IMR-90 (cell line): ENCODE results near the gene FNIP1. TPM values are rescaled to one million over a fixed set of nuclear protein-coding genes. Genes with fewer than 3 reads are reported as not detected.

ENCODE experiments used
- ATAC-seq: fragments of 200-7000 bp; cut with Tn5 transposase; 2 replicates; pipeline ENCODE4 v1.9.1; 2020; ENCODE audit warnings: low read depth, mild to moderate bottlenecking, moderate library complexity
- BruUV-seq: library from RNA; stranded (reverse); fragments of 400-500 nt; replicated peaks from 2 replicates; lab custom pipeline; 2021; lab: Mats Ljungman, UMichigan
- CTCF ChIA-PET: fragments of 300-600 bp; formaldehyde crosslinking; extraction: SDS; loops from one replicate; lab custom pipeline; 2021; ENCODE audit warnings: antibody characterized with exemption; lab: Yijun Ruan, JAX
- POLR2A ChIA-PET: fragments of 300-600 bp; sonication (Branson Sonifier 250); formaldehyde crosslinking; loops from one replicate; lab custom pipeline; 2022; ENCODE audit warnings: antibody characterized with exemption; ENCODE audit not compliant: unreplicated experiment; lab: Charles Lee
- DNase-seq: peaks from one replicate; pipeline ENCODE4 v3.0.0; 2013
- H2AFZ ChIP-seq: replicated peaks from 2 replicates; pipeline ENCODE3; 2013; ENCODE audit warnings: low read length, mild to moderate bottlenecking; ENCODE audit not compliant: poor library complexity
- H2AK5ac ChIP-seq: 2 replicates; pipeline ENCODE4 v1.6.1; 2013; ENCODE audit warnings: low read depth, low read length, inconsistent platforms
- H2AK9ac ChIP-seq: replicated peaks from 2 replicates; pipeline ENCODE3; 2013; ENCODE audit warnings: mild to moderate bottlenecking, low read depth, low read length, moderate library complexity; ENCODE audit not compliant: poor library complexity
- H2BK120ac ChIP-seq: 2 replicates; pipeline ENCODE4 v1.6.1; 2013; ENCODE audit warnings: low read depth, low read length, inconsistent platforms
- H2BK15ac ChIP-seq: 3 replicates; pipeline ENCODE4 v1.6.1; 2013; ENCODE audit warnings: low read depth, low read length, inconsistent platforms
- H2BK20ac ChIP-seq: 2 replicates; pipeline ENCODE4 v1.6.1; 2013; ENCODE audit warnings: low read depth, mild to moderate bottlenecking, inconsistent platforms, low read length, moderate library complexity
- H2BK5ac ChIP-seq: 2 replicates; pipeline ENCODE4 v1.6.1; 2013; ENCODE audit warnings: mild to moderate bottlenecking, low read depth, low read length, inconsistent platforms; ENCODE audit not compliant: poor library complexity, severe bottlenecking
- H3K14ac ChIP-seq: replicated peaks from 2 replicates; pipeline ENCODE4 v1.6.1; 2013; ENCODE audit warnings: low read depth, low read length, inconsistent platforms
- H3K18ac ChIP-seq: 2 replicates; pipeline ENCODE4 v1.6.1; 2013; ENCODE audit warnings: low read depth, low read length, control low read depth
- H3K23ac ChIP-seq: 2 replicates; pipeline ENCODE4 v1.6.1; 2013; ENCODE audit warnings: low read depth, low read length, inconsistent platforms
- H3K27ac ChIP-seq: 2 replicates; pipeline ENCODE4 v1.5.1; 2013; ENCODE audit warnings: mild to moderate bottlenecking, control low read depth, low read length; ENCODE audit not compliant: insufficient read depth
- H3K27me3 ChIP-seq: 2 replicates; pipeline ENCODE4 v1.6.1; 2013; ENCODE audit warnings: low read length; ENCODE audit not compliant: control insufficient read depth, insufficient read depth
- H3K36me3 ChIP-seq: 2 replicates; pipeline ENCODE4 v1.6.1; 2013; ENCODE audit warnings: low read length, mixed read lengths; ENCODE audit not compliant: control insufficient read depth, insufficient read depth
- H3K4ac ChIP-seq: 2 replicates; pipeline ENCODE4 v1.6.1; 2013; ENCODE audit warnings: low read depth, low read length, inconsistent platforms
- H3K4me1 ChIP-seq: 2 replicates; pipeline ENCODE4 v1.6.1; 2013; ENCODE audit warnings: low read length, mixed read lengths; ENCODE audit not compliant: control insufficient read depth, insufficient read depth
- H3K4me2 ChIP-seq: 2 replicates; pipeline ENCODE4 v1.6.1; 2013; ENCODE audit warnings: low read depth, mild to moderate bottlenecking, control low read depth, low read length, moderate library complexity
- H3K4me3 ChIP-seq: 2 replicates; pipeline ENCODE4 v1.5.1; 2013; ENCODE audit warnings: low read depth, mild to moderate bottlenecking, control low read depth, low read length, moderate library complexity; ENCODE audit not compliant: insufficient read depth
- H3K56ac ChIP-seq: 2 replicates; pipeline ENCODE4 v1.6.1; 2013; ENCODE audit warnings: low read length, inconsistent platforms; ENCODE audit not compliant: insufficient read depth; ENCODE audit errors: extremely low read depth
- H3K79me1 ChIP-seq, 2 experiments: 2 replicates each; pipeline ENCODE4 v1.6.1; 2013; ENCODE audit warnings: low read length in 2 of 2, inconsistent platforms in 1 of 2, low read depth in 1 of 2
- H3K9ac ChIP-seq: 2 replicates; pipeline ENCODE4 v1.6.1; 2013; ENCODE audit warnings: low read depth, low read length, control low read depth
- H3K9me1 ChIP-seq: 2 replicates; pipeline ENCODE4 v1.6.1; 2013; ENCODE audit warnings: low read length, inconsistent platforms; ENCODE audit not compliant: insufficient read depth
- H3K9me3 ChIP-seq: 2 replicates; pipeline ENCODE4 v1.6.1; 2013; ENCODE audit warnings: low read length; ENCODE audit not compliant: control insufficient read depth, insufficient read depth
- H4K20me1 ChIP-seq: 2 replicates; pipeline ENCODE4 v1.6.1; 2013; ENCODE audit warnings: low read length, inconsistent platforms; ENCODE audit not compliant: insufficient read depth
- H4K5ac ChIP-seq: 2 replicates; pipeline ENCODE4 v1.6.1; 2013; ENCODE audit warnings: mild to moderate bottlenecking, low read depth, low read length, control low read depth
- H4K8ac ChIP-seq, 2 experiments: 2 replicates each; pipeline ENCODE4 v1.6.1; 2013; ENCODE audit warnings: low read depth in 2 of 2, low read length in 2 of 2, control low read depth in 1 of 2, inconsistent platforms in 1 of 2
- H4K91ac ChIP-seq: 2 replicates; pipeline ENCODE4 v1.6.1; 2013; ENCODE audit warnings: low read depth, low read length, inconsistent platforms; ENCODE audit not compliant: insufficient read depth
- BHLHE40 ChIP-seq: fragments of 150-350 bp; IDR thresholded peaks from 2 replicates; pipeline ENCODE4 v1.6.1; 2016; ENCODE audit warnings: mild to moderate bottlenecking, low read depth, low read length
- CEBPB ChIP-seq: IDR thresholded peaks from 2 replicates; pipeline ENCODE4 v1.6.1; 2012; ENCODE audit warnings: low read depth, low read length, improper control_type of control experiment
- CHD1 ChIP-seq: IDR thresholded peaks from 2 replicates; pipeline ENCODE4 v1.6.1; 2012; ENCODE audit warnings: low read depth, low read length, improper control_type of control experiment
- CTCF ChIP-seq: conservative IDR thresholded peaks from 2 replicates; pipeline ENCODE4 v1.5.1; 2012; ENCODE audit warnings: mild to moderate bottlenecking, low read depth, low read length, improper control_type of control experiment
- ELK1 ChIP-seq: fragments of 150-350 bp; IDR thresholded peaks from 2 replicates; pipeline ENCODE4 v1.6.1; 2016; ENCODE audit warnings: low read depth, mild to moderate bottlenecking, low read length, moderate library complexity, borderline replicate concordance
- FOS ChIP-seq: fragments of 150-350 bp; IDR thresholded peaks from 2 replicates; pipeline ENCODE4 v1.6.1; 2016; ENCODE audit warnings: low read depth, low read length
- MAFK ChIP-seq: IDR thresholded peaks from 2 replicates; pipeline ENCODE4 v1.6.1; 2012; ENCODE audit warnings: low read depth, low read length, improper control_type of control experiment
- MAZ ChIP-seq: IDR thresholded peaks from 2 replicates; pipeline ENCODE4 v1.6.1; 2012; ENCODE audit warnings: low read depth, mild to moderate bottlenecking, low read length, improper control_type of control experiment, moderate library complexity, borderline replicate concordance
- MXI1 ChIP-seq: IDR thresholded peaks from 2 replicates; pipeline ENCODE4 v1.6.1; 2012; ENCODE audit warnings: low read depth, mild to moderate bottlenecking, low read length, moderate library complexity, borderline replicate concordance
- NFE2L2 ChIP-seq: fragments of 150-350 bp; IDR thresholded peaks from 2 replicates; pipeline ENCODE4 v1.6.1; 2016; ENCODE audit warnings: low read depth, mild to moderate bottlenecking, low read length
- POLR2A ChIP-seq: IDR thresholded peaks from 2 replicates; pipeline ENCODE4 v1.6.1; 2012; ENCODE audit warnings: mild to moderate bottlenecking, low read depth, low read length
- RAD21 ChIP-seq: IDR thresholded peaks from 2 replicates; pipeline ENCODE4 v1.6.1; 2012; ENCODE audit warnings: low read length, improper control_type of control experiment
- RCOR1 ChIP-seq: IDR thresholded peaks from 2 replicates; pipeline ENCODE4 v1.6.1; 2012; ENCODE audit warnings: mild to moderate bottlenecking, low read length, improper control_type of control experiment; ENCODE audit not compliant: insufficient replicate concordance
- RFX5 ChIP-seq: IDR thresholded peaks from 2 replicates; pipeline ENCODE4 v1.8.0; 2012; ENCODE audit warnings: low read depth, mild to moderate bottlenecking, low read length, moderate library complexity
- SMC3 ChIP-seq: fragments of 150-350 bp; IDR thresholded peaks from 2 replicates; pipeline ENCODE4 v1.6.1; 2016; ENCODE audit warnings: low read depth, mild to moderate bottlenecking, antibody characterized with exemption, low read length, moderate library complexity
- USF2 ChIP-seq: fragments of 150-350 bp; IDR thresholded peaks from 2 replicates; pipeline ENCODE4 v1.6.1; 2017; ENCODE audit warnings: mild to moderate bottlenecking, antibody characterized with exemption, low read length, low read depth
- WGBS, 2 experiments: methylation state at CpG; one replicate each; pipeline versions ENCODE4 v1.1.5 to v1.1.7; 2013; ENCODE audit warnings: missing lambda C conversion rate in 2 of 2; ENCODE audit not compliant: insufficient read length in 1 of 2; ENCODE audit errors: extremely low coverage in 2 of 2; 5-methylcytosine and 5-hydroxymethylcytosine counted together
- dilution Hi-C: fragments of 300-500 bp; cut with HindIII; formaldehyde crosslinking; loops from one replicate; pipeline ENCODE4 v1.14.3; 2018; ENCODE audit warnings: low sequenced_read_pairs; ENCODE audit not compliant: unreplicated experiment
- in situ Hi-C: fragments of 300-500 bp; cut with MboI; formaldehyde crosslinking; loops from 3 replicates; pipeline ENCODE4 v1.14.3; 2019; ENCODE audit warnings: low sequenced_read_pairs, inconsistent platforms, mixed read lengths
- intact Hi-C: fragments of 100-400 bp; cut with micrococcal nuclease; formaldehyde crosslinking; loops from 2 replicates; pipeline ENCODE4 v1.10.0; 2022
- polyA plus RNA-seq, 3 experiments: library from polyadenylated mRNA; depleted of rRNA; stranded (reverse); fragments of >200 nt; gene quantifications; 2 replicates each; pipeline ENCODE4 v1.2.3, GENCODE V29; 2012; ENCODE audit warnings: low replicate concordance in 1 of 3
- total RNA-seq: library from RNA; depleted of rRNA; stranded (reverse); fragments of >200 nt; gene quantifications from 2 replicates; pipeline ENCODE4 v1.2.3, GENCODE V29; 2012

Gene FNIP1
- total and polyA plus RNA-seq, 2 of the 4 experiments (the other 2 are of a cell fraction): 5.6 to 34.1 TPM

GRCh38 chr5:131693894-131694293 is 102.9 kb downstream of the FNIP1 start:
- ATAC-seq (no peak), DNase-seq (no peak)
- H2AK5ac ChIP-seq: no peak overlapping the region
- POLR2A ChIA-PET: no interaction called here
- no peak overlapping the region for H4K8ac ChIP-seq
- H2BK120ac ChIP-seq: no peak overlapping the region
- no peak overlapping the region for H3K9ac ChIP-seq
- H3K9me1 ChIP-seq: no peaks in the 10 kb centered on the region
- no peaks in the 10 kb centered on the region for H3K27me3 ChIP-seq
- no peak overlapping the region for H4K91ac ChIP-seq
- H3K56ac ChIP-seq: no peak overlapping the region
- no peaks in the 10 kb centered on the region for H3K4me1 ChIP-seq
- H2AK9ac ChIP-seq: no peak overlapping the region
- H2BK20ac ChIP-seq: no peak overlapping the region
- no peaks in the 10 kb centered on the region for H3K9me3 ChIP-seq
- no peak overlapping the region for H3K18ac ChIP-seq
- no peak overlapping the region for H3K4me2 ChIP-seq
- TF ChIP-seq ELK1: no peak
- TF ChIP-seq MXI1: no peak
- TF ChIP-seq MAZ: no peak
- TF ChIP-seq MAFK: no peak
- TF ChIP-seq SMC3: no peak
- TF ChIP-seq RFX5: no peak
- no peak for TF ChIP-seq RCOR1
- TF ChIP-seq CTCF: no peak
- no peak for TF ChIP-seq FOS
- TF ChIP-seq BHLHE40: no peak
- TF ChIP-seq POLR2A: no peak
- TF ChIP-seq RAD21: no peak
- TF ChIP-seq NFE2L2: no peak
- no peak for TF ChIP-seq USF2
- TF ChIP-seq CEBPB: no peak
- no peak for TF ChIP-seq CHD1
- dilution Hi-C loops: no loop called here
- no peak overlapping the region for H3K14ac ChIP-seq
- BruUV-seq: no TSS peak
- in situ Hi-C loops: no loop called here
- no peak overlapping the region for H3K4me3 ChIP-seq
- CTCF ChIA-PET: no interaction called here
- intact Hi-C loops: no loop called here
- H3K36me3 ChIP-seq: peaks cover 16% of the 10 kb centered on the region
- peaks cover 6 to 11% of the 10 kb centered on the region in 2 experiments for H3K79me1 ChIP-seq
- H4K20me1 ChIP-seq: peaks cover 3% of the 10 kb centered on the region; the same call in 1 of the 2 replicates
- H3K4ac ChIP-seq: no peak overlapping the region
- no peak overlapping the region for H2AFZ ChIP-seq
- no CpG with 5 or more reads among the region's 1 CpG for WGBS, 2 experiments
- H2BK15ac ChIP-seq: no peak overlapping the region
- no peak overlapping the region for H4K5ac ChIP-seq
- H3K23ac ChIP-seq: no peak overlapping the region
- no peak overlapping the region for H2BK5ac ChIP-seq
- H3K27ac ChIP-seq: no peak overlapping the region
